ENCODE results near the gene CAV1.

GRCh38 chr7:116573541-116573940, 48.7 kb downstream of the CAV1 start:
- TF ChIP-seq, protein P1, sequence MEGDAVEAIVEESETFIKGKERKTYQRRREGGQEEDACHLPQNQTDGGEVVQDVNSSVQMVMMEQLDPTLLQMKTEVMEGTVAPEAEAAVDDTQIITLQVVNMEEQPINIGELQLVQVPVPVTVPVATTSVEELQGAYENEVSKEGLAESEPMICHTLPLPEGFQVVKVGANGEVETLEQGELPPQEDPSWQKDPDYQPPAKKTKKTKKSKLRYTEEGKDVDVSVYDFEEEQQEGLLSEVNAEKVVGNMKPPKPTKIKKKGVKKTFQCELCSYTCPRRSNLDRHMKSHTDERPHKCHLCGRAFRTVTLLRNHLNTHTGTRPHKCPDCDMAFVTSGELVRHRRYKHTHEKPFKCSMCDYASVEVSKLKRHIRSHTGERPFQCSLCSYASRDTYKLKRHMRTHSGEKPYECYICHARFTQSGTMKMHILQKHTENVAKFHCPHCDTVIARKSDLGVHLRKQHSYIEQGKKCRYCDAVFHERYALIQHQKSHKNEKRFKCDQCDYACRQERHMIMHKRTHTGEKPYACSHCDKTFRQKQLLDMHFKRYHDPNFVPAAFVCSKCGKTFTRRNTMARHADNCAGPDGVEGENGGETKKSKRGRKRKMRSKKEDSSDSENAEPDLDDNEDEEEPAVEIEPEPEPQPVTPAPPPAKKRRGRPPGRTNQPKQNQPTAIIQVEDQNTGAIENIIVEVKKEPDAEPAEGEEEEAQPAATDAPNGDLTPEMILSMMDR (IDR thresholded peaks at IDR 0.05) = no peak
- TF ChIP-seq POLR2A (IDR thresholded peaks at IDR 0.05) = no peak
